HepG2 (cell line): ENCODE results near the gene MCM3AP.

Source experiments
- CREM ChIP-seq, 2 experiments: sonication (generic) in 1 of 2; formaldehyde crosslinking in 1 of 2; IDR thresholded peaks; 2 replicates each; pipeline versions ENCODE4 v1.4.0 to v1.6.1; 2016 to 2020; ENCODE audit warnings: antibody characterized with exemption in 1 of 2, mild to moderate bottlenecking in 1 of 2, missing genetic modification reagents in 1 of 2
- CTCF ChIP-seq: sonication (generic); formaldehyde crosslinking; IDR thresholded peaks from 2 replicates; pipeline ENCODE4 v1.5.0; 2020; ENCODE audit warnings: mild to moderate bottlenecking, missing genetic modification reagents, moderate library complexity
- MXD4 ChIP-seq: IDR thresholded peaks from 2 replicates; pipeline ENCODE4 v1.6.1; 2016; ENCODE audit warnings: mild to moderate bottlenecking, missing biosample characterization, missing genetic modification reagents
- NFIC ChIP-seq: IDR thresholded peaks from 2 replicates; pipeline ENCODE4 v1.6.1; 2012; ENCODE audit warnings: mild to moderate bottlenecking, low read length, inconsistent platforms
- SMAD9 ChIP-seq: sonication (generic); formaldehyde crosslinking; IDR thresholded peaks from 2 replicates; pipeline ENCODE4 v1.5.1; 2020; ENCODE audit warnings: mild to moderate bottlenecking, missing genetic modification reagents
- TCF7 ChIP-seq: sonication (generic); IDR thresholded peaks from 2 replicates; pipeline ENCODE4 v1.6.1; 2016; ENCODE audit warnings: antibody characterized with exemption, low read depth
- ZBTB7A ChIP-seq: sonication (generic); formaldehyde crosslinking; IDR thresholded peaks from 2 replicates; pipeline ENCODE4 v1.8.0; 2022; ENCODE audit warnings: mild to moderate bottlenecking, missing genetic modification reagents
- ZKSCAN8 ChIP-seq: IDR thresholded peaks from 2 replicates; pipeline ENCODE4 v1.6.1; 2016; ENCODE audit warnings: borderline replicate concordance, missing genetic modification reagents, missing compliant biosample characterization
- ZSCAN31 ChIP-seq: sonication (generic); formaldehyde crosslinking; IDR thresholded peaks from 2 replicates; pipeline ENCODE4 v1.5.0; 2020; ENCODE audit warnings: low read depth, mild to moderate bottlenecking, missing genetic modification reagents

DNA sequence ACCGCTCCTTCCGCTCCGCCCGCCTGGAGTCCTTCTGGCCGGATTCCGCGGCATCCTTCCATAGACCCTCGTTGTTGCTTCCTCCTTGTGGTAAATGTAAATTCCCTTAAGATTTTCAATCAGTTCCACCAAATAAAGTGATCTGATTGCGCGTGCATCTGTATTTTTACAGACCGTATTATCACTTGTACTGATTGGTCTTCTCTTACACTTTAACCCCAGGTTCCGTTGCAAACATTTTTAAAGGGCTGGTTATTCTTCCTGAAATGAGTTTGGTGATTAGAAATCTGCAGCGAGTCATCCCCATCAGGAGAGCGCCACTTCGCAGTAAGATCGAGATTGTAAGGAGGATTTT, 1.2 kb upstream of the MCM3AP start:
- TF ChIP-seq ZSCAN31 (CRISPR knock-in tag) (no peak), NFIC (no peak), MXD4 (CRISPR knock-in tag) (no peak), CTCF (no peak), SMAD9 (CRISPR knock-in tag) (no peak), TCF7 (no peak), ZKSCAN8 (no peak), ZBTB7A (CRISPR knock-in tag) (no peak), CREM (IDR thresholded peaks at IDR 0.05) (no peak), CREM (CRISPR knock-in tag; IDR thresholded peaks at IDR 0.05) (no peak)
